Panc1 (cell line): ENCODE measurements around the gene DLG2. TPM values are rescaled to one million over a fixed set of nuclear protein-coding genes. Genes with fewer than 3 reads are reported as not detected.

Source experiments
- ATAC-seq: fragments of 200-7000 bp; cut with Tn5 transposase; 2 replicates; pipeline ENCODE4 v1.9.1; 2020; ENCODE audit warnings: mild to moderate bottlenecking, moderate library complexity
- BruUV-seq: library from RNA; stranded (reverse); fragments of 400-500 nt; replicated peaks from 2 replicates; lab custom pipeline; 2021; lab: Mats Ljungman, UMichigan
- CTCF ChIA-PET: fragments of 300-600 bp; sonication (Branson Sonifier 250); formaldehyde crosslinking; loops from one replicate; lab custom pipeline; 2022; ENCODE audit warnings: antibody characterized with exemption; lab: Charles Lee
- POLR2A ChIA-PET: fragments of 300-600 bp; sonication (Branson Sonifier 250); formaldehyde crosslinking; loops from one replicate; lab custom pipeline; 2022; ENCODE audit warnings: antibody characterized with exemption; lab: Charles Lee
- DNase-seq: peaks from one replicate; pipeline ENCODE4 v3.0.0-alpha.2; 2010; ENCODE audit warnings: low read depth, low spot score
- H3K27ac ChIP-seq: 2 replicates; pipeline ENCODE4 v1.5.1; 2011; ENCODE audit warnings: mild to moderate bottlenecking, low read length, inconsistent platforms
- H3K27me3 ChIP-seq: fragments of 200-500 bp; sonication (Bioruptor generic); 2 replicates; pipeline ENCODE4 v1.6.0; 2014; ENCODE audit warnings: low read length, inconsistent platforms; ENCODE audit not compliant: control insufficient read depth, insufficient read depth
- H3K36me3 ChIP-seq: fragments of 200-500 bp; sonication (Bioruptor generic); 2 replicates; pipeline ENCODE4 v1.5.1; 2014; ENCODE audit warnings: inconsistent platforms, mild to moderate bottlenecking, low read length, moderate library complexity; ENCODE audit not compliant: control insufficient read depth, insufficient read depth
- H3K4me1 ChIP-seq: 2 replicates; pipeline ENCODE4 v1.5.1; 2011; ENCODE audit warnings: inconsistent platforms, mild to moderate bottlenecking, low read length, moderate library complexity; ENCODE audit not compliant: control insufficient read depth, insufficient read depth
- H3K4me3 ChIP-seq, 2 experiments: 2 replicates each; pipeline ENCODE4 v1.5.1; 2011 to 2012; ENCODE audit warnings: low read depth in 2 of 2, low read length in 2 of 2, mild to moderate bottlenecking in 2 of 2, inconsistent platforms in 1 of 2, moderate library complexity in 1 of 2
- H3K9me3 ChIP-seq: fragments of 200-500 bp; sonication (Bioruptor generic); 2 replicates; pipeline ENCODE4 v1.5.1; 2014; ENCODE audit warnings: low read depth, mild to moderate bottlenecking, inconsistent platforms, low read length, moderate library complexity; ENCODE audit not compliant: control insufficient read depth, insufficient read depth
- CTCF ChIP-seq: fragments of 450-650 bp; IDR thresholded peaks from 2 replicates; pipeline ENCODE4 v1.5.1; 2017; ENCODE audit warnings: mild to moderate bottlenecking
- POLR2AphosphoS5 ChIP-seq: IDR thresholded peaks from 2 replicates; pipeline ENCODE4 v1.6.1; 2012; ENCODE audit warnings: mild to moderate bottlenecking, low read depth, low read length, moderate library complexity
- REST ChIP-seq, 2 experiments: IDR thresholded peaks; 2 replicates each; pipeline ENCODE4 v1.6.1; 2011 to 2012; ENCODE audit warnings: low read depth in 2 of 2, control low read depth in 1 of 2, low read length in 1 of 2, mild to moderate bottlenecking in 1 of 2, moderate library complexity in 1 of 2; ENCODE audit not compliant: insufficient read depth in 1 of 2
- SIN3A ChIP-seq: IDR thresholded peaks from 2 replicates; pipeline ENCODE4 v1.6.1; 2012; ENCODE audit warnings: low read depth, mild to moderate bottlenecking, low read length, moderate library complexity, borderline replicate concordance; ENCODE audit not compliant: insufficient read depth
- TCF7L2 ChIP-seq: IDR thresholded peaks from 2 replicates; pipeline ENCODE4 v1.6.1; 2011; ENCODE audit warnings: mild to moderate bottlenecking, low read depth, low read length, inconsistent platforms
- in situ Hi-C: cut with HindIII; loops from 2 replicates; pipeline ENCODE4 v1.10.0; 2016; ENCODE audit warnings: low sequenced_read_pairs, low pct_unique_long_range_greater_than_20kb
- intact Hi-C: fragments of 100-400 bp; cut with micrococcal nuclease; formaldehyde crosslinking; loops from one replicate; pipeline ENCODE4 v1.10.0; 2022; ENCODE audit not compliant: unreplicated experiment
- total RNA-seq: library from RNA; stranded (reverse); gene quantifications from one replicate; pipeline ENCODE4 v1.2.1, GENCODE V29; 2021; ENCODE audit not compliant: unreplicated experiment

The DLG2 gene
- total RNA-seq, 1 experiment from 2014 or later = 4.2 TPM

GRCh38 chr11:84022695-84023094 is 1604.4 kb downstream of the DLG2 start:
- no peak overlapping the region for H3K27ac ChIP-seq
- DNase-seq = no peak
- no TSS peak for BruUV-seq

GRCh38 chr11:84022201-84022600 is 1604.9 kb downstream of the DLG2 start:
- no TSS peak for BruUV-seq
- DNase-seq = no peak
- Histone ChIP-seq H3K9me3 (no peaks in the 10 kb centered on the region; the same call in 1 of the 2 replicates), H3K27me3 (no peaks in the 10 kb centered on the region), H3K27ac (no peak overlapping the region), H3K4me1 (no peaks in the 10 kb centered on the region), H3K4me3 (no peak overlapping the region), H3K36me3 (no peaks in the 10 kb centered on the region)
- ChIA-PET POLR2A (no interaction called here), CTCF (no interaction called here)
- in situ Hi-C loops = no loop called here
- ATAC-seq = no peak
- intact Hi-C loops = no loop called here
- TF ChIP-seq SIN3A = no peak
- no peak for TF ChIP-seq CTCF
- TF ChIP-seq REST (IDR thresholded peaks at IDR 0.05; ENCODE audit: insufficient read depth in 1 of 2, low read depth in 2 of 2, low read length in 1 of 2) = no peak
- no peak for TF ChIP-seq POLR2AphosphoS5
- no peak for TF ChIP-seq TCF7L2

More at GRCh38 chr11:84022695-84023094, 1604.4 kb downstream of the DLG2 start:
- Histone ChIP-seq H3K27me3 (no peaks in the 10 kb centered on the region), H3K9me3 (no peaks in the 10 kb centered on the region; the same call in 1 of the 2 replicates), H3K4me1 (no peaks in the 10 kb centered on the region), H3K4me3 (no peak overlapping the region), H3K36me3 (no peaks in the 10 kb centered on the region)
- in situ Hi-C loops (no loop called here), intact Hi-C loops (no loop called here)
- TF ChIP-seq POLR2AphosphoS5 = no peak
- no peak for TF ChIP-seq TCF7L2
- TF ChIP-seq CTCF = no peak
- no peak for TF ChIP-seq REST (IDR thresholded peaks at IDR 0.05; ENCODE audit: insufficient read depth in 1 of 2, low read depth in 2 of 2, low read length in 1 of 2)
- TF ChIP-seq SIN3A = no peak
- ChIA-PET POLR2A (no interaction called here), CTCF (no interaction called here)
- ATAC-seq = no peak
